HG03575 (cell line): ENCODE data around the gene UPF1.

Source experiments
- ATAC-seq: cut with Tn5 transposase; IDR thresholded peaks from one replicate; pipeline ENCODE4 v1.9.1; 2021; ENCODE audit not compliant: unreplicated experiment, insufficient number of reproducible peaks, low FRiP score; ENCODE audit errors: extremely low read depth

Gene UPF1

GRCh38 chr19:18831524-18832305 lies at the start of gene UPF1:
Gene UPF1 (plus strand): TSS chr19:18831959. CDS start chr19:18832210, 251 bp downstream.
- ATAC-seq, result no peak

DNA sequence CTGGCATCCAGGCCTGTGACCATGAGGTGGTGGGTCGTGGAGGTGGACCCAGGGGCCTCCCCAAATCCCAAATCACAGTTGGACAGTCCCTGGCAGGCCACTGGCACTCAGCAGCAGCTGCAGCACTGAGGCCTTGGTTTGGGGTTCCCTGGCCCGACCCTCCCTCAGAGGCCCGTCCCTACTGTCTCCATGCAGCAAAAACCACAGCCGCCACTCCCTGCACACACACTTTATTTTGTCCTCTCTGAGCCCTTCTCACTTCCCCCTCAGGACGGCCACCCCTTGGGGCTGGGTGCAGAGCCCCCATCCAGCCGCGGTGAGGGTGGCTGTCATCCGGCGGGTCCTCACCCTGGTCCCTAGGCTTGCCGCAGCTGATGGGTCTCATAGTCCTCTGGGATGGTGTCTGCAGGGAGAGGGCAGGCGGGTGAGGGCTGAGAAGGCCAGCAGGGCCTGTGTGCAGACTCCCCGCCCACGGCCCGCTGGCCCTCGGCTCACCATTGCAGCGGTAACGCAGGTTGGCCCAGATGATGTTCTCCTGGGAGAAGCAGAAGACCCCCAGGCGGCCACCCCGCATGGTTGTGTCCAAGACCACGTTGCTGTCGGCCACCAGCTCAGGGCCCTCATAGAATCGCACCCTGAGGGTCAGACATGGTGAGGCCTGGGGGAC lies 49.1 kb upstream of the UPF1 start:
- ATAC-seq, result no peak

GRCh38 chr19:18783958-18784785 lies 47.6 kb upstream of the UPF1 start:
- no peak for ATAC-seq

DNA sequence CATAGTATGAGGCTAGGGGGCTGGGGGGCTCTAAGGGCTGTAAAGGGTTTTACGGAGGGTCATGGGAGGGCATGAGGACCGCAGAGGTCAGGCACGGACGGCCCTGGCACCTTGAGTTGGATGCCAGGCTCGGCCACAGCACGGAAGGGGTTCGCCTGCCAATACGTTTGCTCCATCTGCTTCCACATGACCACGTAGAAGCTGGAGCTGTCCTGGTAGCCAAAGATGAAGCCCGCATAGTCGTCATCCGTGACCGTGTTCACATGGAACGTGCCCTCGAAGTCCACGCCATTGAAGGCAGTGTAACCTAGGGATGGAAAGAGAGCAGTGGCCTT lies 47.0 kb upstream of the UPF1 start:
- ATAC-seq, result no peak

DNA sequence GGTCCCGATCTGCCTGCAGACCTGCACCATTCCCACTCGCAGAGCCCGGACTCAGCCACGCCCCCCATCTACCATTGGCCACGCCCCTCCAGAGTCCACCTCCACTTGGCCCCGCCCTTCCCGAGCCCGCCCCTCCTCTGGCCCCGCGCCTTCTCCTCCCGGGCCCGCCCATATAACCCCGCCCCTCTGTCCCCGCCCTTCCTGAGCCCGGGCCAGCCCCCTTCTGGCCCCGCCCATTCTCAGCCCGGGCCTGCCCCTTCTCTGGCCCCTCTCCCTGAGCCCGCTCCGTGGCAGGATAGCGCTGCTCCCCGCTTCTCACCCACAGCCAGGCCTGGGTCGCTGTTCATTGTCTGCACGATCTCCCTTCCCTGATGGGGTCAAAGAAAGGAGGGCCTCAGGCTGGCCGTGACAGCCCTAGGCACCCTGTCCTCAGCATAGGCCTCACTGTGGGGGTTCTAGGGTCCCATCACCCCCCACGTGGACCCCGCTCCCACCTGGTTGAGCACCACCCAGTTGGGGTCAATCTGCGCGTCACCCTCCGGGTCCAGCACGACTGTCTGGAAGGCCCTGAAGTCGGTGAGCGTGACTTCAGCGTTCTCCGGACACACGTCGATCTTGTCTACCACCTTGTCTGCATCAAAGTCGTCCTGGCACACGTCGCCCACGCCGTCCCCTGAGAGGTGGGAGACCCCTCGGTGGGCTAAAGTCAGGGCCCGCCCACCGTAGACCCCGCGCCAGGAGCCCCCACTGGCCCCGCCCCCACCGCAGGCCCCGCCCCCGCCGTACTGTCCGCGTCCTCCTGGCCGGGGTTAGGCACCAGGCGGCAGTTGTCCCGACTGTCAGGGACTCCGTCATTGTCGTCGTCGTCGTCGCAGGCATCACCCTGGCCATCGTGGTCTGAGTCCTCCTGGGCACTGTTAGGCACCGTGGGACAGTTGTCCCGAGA lies 46.3 kb upstream of the UPF1 start:
- ATAC-seq, result no peak

DNA sequence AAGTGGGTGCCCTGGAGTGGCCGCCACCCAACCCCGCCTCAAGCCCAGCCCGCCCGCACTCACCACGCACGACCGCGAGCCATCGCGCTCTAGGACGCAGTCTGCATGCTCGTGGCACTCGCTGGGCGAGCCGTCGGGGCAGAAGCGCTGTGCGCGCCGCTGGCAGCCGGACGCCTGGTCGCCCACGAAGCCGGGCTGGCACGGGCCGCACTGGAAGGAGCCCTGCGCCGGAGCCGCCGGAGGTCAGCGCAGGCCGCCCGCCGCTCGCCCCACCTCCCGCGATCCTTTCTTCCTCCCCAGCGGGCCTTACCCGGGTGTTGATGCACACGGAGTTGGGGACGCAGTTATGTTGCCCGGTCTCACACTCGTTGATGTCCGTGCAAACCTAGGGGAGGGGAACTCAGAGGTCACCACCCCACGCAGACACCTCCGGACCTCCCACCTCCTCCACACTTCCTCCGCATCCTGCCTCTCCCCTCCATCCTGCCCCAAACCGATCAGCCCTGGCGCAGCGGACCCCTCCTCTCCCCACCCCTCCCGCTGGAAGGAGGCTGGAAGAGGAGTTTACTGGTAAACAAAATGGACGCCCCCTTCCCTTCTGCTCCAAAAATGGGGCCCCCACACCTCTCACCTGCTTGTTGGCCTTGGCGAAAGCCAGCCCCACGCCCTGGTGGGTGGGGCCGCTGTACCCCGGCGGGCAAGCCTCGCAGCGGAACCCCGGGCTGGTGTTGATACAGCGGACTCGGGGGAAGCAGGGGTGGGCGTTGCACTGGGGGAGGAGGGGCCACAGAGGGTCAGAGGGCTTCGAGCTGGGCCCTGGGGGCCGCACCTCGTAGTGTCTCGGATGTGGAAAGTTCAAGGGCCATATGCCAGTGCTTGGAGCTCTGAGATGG lies 43.0 kb upstream of the UPF1 start:
- no peak for ATAC-seq

GRCh38 chr19:18789422-18789869 lies 42.3 kb upstream of the UPF1 start:
- ATAC-seq, result no peak

- ATAC-seq, result no peak
Observed at GRCh38 chr19:18789883-18790565, 41.7 kb upstream of the UPF1 start.

DNA sequence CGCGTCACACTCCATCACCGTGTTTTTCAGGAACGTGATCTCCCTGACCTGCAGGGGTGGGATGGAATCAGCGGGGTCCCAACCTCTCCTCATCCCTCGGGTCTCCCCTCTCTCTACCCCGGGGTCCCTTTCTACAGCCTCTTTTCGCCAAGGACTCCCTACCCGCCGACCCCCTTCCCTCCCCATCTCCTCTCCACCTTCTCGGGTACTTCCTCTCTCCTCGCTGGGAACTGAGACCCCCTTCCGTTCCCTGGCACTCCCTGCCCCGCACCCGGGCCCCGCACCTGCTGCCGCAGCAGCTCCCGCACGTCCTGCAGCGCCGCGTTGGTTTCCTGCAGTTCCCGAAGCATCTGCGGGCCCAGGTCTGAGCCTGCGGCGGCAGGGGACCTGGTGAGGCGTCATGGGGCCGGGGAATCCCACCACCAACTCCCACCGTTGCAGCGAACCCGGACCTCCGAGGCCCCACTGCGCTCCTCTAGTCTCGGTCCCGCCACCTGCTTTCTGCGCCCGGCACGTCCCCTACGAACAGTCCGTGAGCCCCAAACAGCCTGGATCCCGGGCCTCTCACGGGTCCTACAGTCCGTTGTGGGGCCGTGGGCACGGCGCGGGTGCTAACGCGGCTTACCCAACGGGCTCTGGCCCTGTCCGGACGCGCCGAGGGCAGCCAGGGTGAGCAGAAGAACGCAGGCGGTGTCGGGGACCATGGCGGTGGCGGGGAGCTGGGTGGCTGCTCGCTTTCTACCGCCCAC lies 41.0 kb upstream of the UPF1 start, which contains the start of gene COMP:
Gene COMP, minus strand, starts transcription at position 740 of the 749 bp plus-strand sequence. Its CDS starts 36 bp downstream, at position 704.
- ATAC-seq, result no peak

DNA sequence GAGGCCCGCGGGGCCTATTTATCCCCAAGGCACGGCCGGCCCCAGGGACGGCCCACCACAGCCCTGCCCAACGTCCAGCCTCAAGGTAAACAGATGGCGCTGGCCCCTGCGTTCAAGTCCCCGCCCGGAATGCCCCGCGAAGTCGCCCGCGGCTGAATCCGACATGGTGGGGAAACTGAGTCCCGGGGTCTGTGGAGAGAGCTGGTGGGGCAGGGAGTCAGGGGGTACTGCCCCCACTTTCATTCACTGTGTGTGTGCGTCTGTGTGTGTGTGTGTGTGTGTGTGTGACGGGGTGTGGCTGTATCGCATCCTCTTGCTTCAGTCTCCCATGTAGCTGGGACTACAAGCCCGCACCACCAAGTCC lies 40.5 kb upstream of the UPF1 start:
- ATAC-seq, result no peak

- no peak for ATAC-seq
Observed at GRCh38 chr19:18792661-18793060, 39.1 kb upstream of the UPF1 start.

GRCh38 chr19:18793144-18794028 lies 38.4 kb upstream of the UPF1 start:
- ATAC-seq, result no peak

- ATAC-seq, result no peak
Observed at GRCh38 chr19:18794029-18794313, 37.8 kb upstream of the UPF1 start.

DNA sequence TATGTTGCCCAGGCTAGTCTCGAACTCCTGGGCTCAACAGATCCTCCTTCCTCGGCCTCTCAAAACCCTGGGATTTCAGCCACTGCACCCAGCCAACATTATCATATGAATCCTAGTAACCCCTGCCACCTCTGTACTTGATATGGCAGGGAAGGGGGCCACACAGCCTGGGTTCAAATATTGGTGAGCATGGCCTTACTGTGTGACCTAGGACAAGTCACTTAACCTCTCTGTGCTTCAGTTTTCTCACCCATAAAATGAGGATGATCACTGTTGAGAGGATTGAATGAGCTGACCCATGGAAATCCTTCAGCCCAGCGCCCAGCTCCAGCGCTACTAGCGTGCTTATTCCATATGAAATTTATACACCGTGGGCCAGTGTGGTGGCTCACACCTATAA lies 37.1 kb upstream of the UPF1 start:
- no peak for ATAC-seq

DNA sequence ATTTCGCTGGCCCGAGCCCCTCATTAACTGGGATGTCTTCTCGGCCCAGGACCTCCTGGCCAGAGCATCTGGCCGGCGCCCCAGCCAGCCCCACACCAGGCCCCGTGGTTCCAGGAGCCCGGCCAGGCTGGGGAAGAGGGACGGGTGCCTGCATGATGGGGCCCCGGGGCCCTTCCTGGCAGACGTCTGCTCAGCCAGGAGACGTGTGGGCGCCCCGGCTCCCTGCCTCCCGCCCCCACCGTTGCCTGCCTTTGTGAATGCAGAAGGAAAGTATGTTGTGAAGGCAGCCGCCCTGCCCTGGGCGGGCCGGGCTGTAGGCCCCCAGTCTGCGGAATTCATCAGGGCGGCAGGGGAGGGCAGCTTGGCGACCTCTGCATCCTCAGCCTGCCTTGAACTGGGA lies 36.2 kb upstream of the UPF1 start:
- no peak for ATAC-seq

- no peak for ATAC-seq
Observed at GRCh38 chr19:18796239-18796638, 35.5 kb upstream of the UPF1 start.
